ENCODE data around the gene CAMTA1.

- TF ChIP-seq CTCF (IDR thresholded peaks at IDR 0.05), result no peak
- TF ChIP-seq POLR2AphosphoS5 (IDR thresholded peaks at IDR 0.05; ENCODE audit: insufficient read depth in 1 of 2, low read depth in 1 of 2), result no peak
- TF ChIP-seq POLR2A (IDR thresholded peaks at IDR 0.05), result no peak
Measured at GRCh38 chr1:7209336-7209735, 424.1 kb downstream of the CAMTA1 start.
